A549 (cell line): Measurements from ENCODE around the gene LGI2. TPM values are rescaled to one million over a fixed set of nuclear protein-coding genes. Genes with fewer than 3 reads are reported as not detected.

Source experiments
- ATAC-seq, 2 experiments: fragments of 200-7000 bp in 1 of 2; fragments of >200 bp in 1 of 2; cut with Nextera tagmentation in 1 of 2; cut with Tn5 transposase in 1 of 2; 3 replicates each; pipeline versions ENCODE4 v1.8.0 to v1.9.1; 2018 to 2020; ENCODE audit warnings: mild to moderate bottlenecking in 1 of 2, moderate library complexity in 1 of 2
- CTCF ChIA-PET: fragments of 300-600 bp; sonication (Branson Sonifier 250); formaldehyde crosslinking; extraction: SDS; loops from one replicate; lab custom pipeline; 2021; ENCODE audit warnings: antibody characterized with exemption, inconsistent platforms; lab: Yijun Ruan, JAX
- POLR2A ChIA-PET: fragments of 350-600 bp; formaldehyde crosslinking; extraction: SDS; loops from one replicate; lab custom pipeline; 2021; ENCODE audit warnings: antibody characterized with exemption, inconsistent platforms; lab: Yijun Ruan, JAX
- DNase-seq, 2 experiments: peaks; one replicate each; pipeline versions ENCODE4 v3.0.0 to v3.0.0-alpha.2; 2011 to 2016; ENCODE audit warnings: low read depth in 1 of 2, low spot score in 1 of 2
- FAIRE-seq: peaks from 2 replicates; lab custom pipeline; 2011; peaks lifted over from hg19 to GRCh38; lab: Jason Lieb, UNC
- H3K27ac ChIP-seq, 2 experiments: fragments of >200 bp; sonication (Bioruptor Twin); formaldehyde crosslinking; 3 replicates each; pipeline ENCODE4 v1.5.1; 2016 to 2017
- H3K4me1 ChIP-seq: fragments of >200 bp; sonication (Bioruptor Twin); formaldehyde crosslinking; 3 replicates; pipeline ENCODE4 v1.6.1; 2016
- H3K4me2 ChIP-seq: fragments of >200 bp; sonication (Bioruptor Twin); formaldehyde crosslinking; 3 replicates; pipeline ENCODE4 v1.6.1; 2016
- H3K4me3 ChIP-seq: fragments of >200 bp; sonication (Bioruptor Twin); formaldehyde crosslinking; 3 replicates; pipeline ENCODE4 v1.5.1; 2016
- H3K9me3 ChIP-seq: fragments of >200 bp; sonication (Bioruptor Twin); formaldehyde crosslinking; 3 replicates; pipeline ENCODE4 v1.6.1; 2016
- CBX8 ChIP-seq: fragments of 200-600 bp; sonication (generic); IDR thresholded peaks from 2 replicates; pipeline ENCODE4 v1.6.1; 2016
- CEBPB ChIP-seq, 2 experiments: fragments of >200 bp in 1 of 2; sonication (Bioruptor Twin) in 1 of 2; formaldehyde crosslinking in 1 of 2; IDR thresholded peaks; 2 replicates each; pipeline ENCODE4 v1.6.1; 2012 to 2016
- CHD2 ChIP-seq: fragments of 150-350 bp; IDR thresholded peaks from 2 replicates; pipeline ENCODE4 v1.6.1; 2014; ENCODE audit warnings: low read length; ENCODE audit not compliant: partially characterized antibody
- CHD4 ChIP-seq: fragments of 200-600 bp; sonication (generic); IDR thresholded peaks from 2 replicates; pipeline ENCODE4 v1.6.1; 2016; ENCODE audit warnings: antibody characterized with exemption, mild to moderate bottlenecking, borderline replicate concordance
- EHF ChIP-seq: fragments of 250-450 bp; sonication (Bioruptor Pico); IDR thresholded peaks from 2 replicates; pipeline ENCODE4 v1.5.0; 2020; ENCODE audit warnings: mild to moderate bottlenecking
- FOSB ChIP-seq: fragments of 250-450 bp; sonication (Bioruptor Pico); IDR thresholded peaks from 2 replicates; pipeline ENCODE4 v1.5.0; 2020; ENCODE audit warnings: mild to moderate bottlenecking, moderate library complexity
- HOXB5 ChIP-seq: fragments of 250-450 bp; sonication (Bioruptor Pico); IDR thresholded peaks from 2 replicates; pipeline ENCODE4 v1.5.0; 2020; ENCODE audit warnings: mild to moderate bottlenecking, moderate library complexity
- JUNB ChIP-seq: fragments of >200 bp; sonication (Bioruptor Twin); formaldehyde crosslinking; IDR thresholded peaks from 2 replicates; pipeline ENCODE4 v1.6.1; 2016
- PHF8 ChIP-seq: fragments of 200-600 bp; sonication (generic); IDR thresholded peaks from 2 replicates; pipeline ENCODE4 v1.6.1; 2016; ENCODE audit warnings: low read depth, mild to moderate bottlenecking, antibody characterized with exemption, moderate library complexity, borderline replicate concordance
- RAD21 ChIP-seq, 2 experiments: fragments of >200 bp in 1 of 2; sonication (Bioruptor Twin) in 1 of 2; formaldehyde crosslinking in 1 of 2; IDR thresholded peaks in 1 of 2; conservative IDR thresholded peaks in 1 of 2; 2 replicates in 1 of 2; 3 replicates in 1 of 2; pipeline ENCODE4 v1.6.1; 2012 to 2018; ENCODE audit warnings: inconsistent platforms in 1 of 2
- RARB ChIP-seq: fragments of 250-450 bp; sonication (Bioruptor Pico); IDR thresholded peaks from 2 replicates; pipeline ENCODE4 v1.8.0; 2021; ENCODE audit warnings: mild to moderate bottlenecking, moderate library complexity
- TFCP2L1 ChIP-seq: fragments of 250-450 bp; sonication (Bioruptor Pico); IDR thresholded peaks from 2 replicates; pipeline ENCODE4 v1.5.0; 2021; ENCODE audit warnings: mild to moderate bottlenecking
- TP53 ChIP-seq: fragments of 250-450 bp; sonication (Bioruptor Pico); IDR thresholded peaks from 2 replicates; pipeline ENCODE4 v1.5.0; 2021; ENCODE audit warnings: mild to moderate bottlenecking, moderate library complexity
- ZC3H11A ChIP-seq: fragments of 450-650 bp; IDR thresholded peaks from 2 replicates; pipeline ENCODE4 v1.6.1; 2014; ENCODE audit warnings: antibody characterized with exemption, mild to moderate bottlenecking
- ZFP36 ChIP-seq: fragments of 450-650 bp; IDR thresholded peaks from 2 replicates; pipeline ENCODE4 v1.6.1; 2014; ENCODE audit warnings: borderline replicate concordance; ENCODE audit not compliant: partially characterized antibody
- WGBS: methylation state at CpG from one replicate; pipeline ENCODE4 v1.1.6; 2017; ENCODE audit errors: missing lambda C conversion rate; 5-methylcytosine and 5-hydroxymethylcytosine counted together
- polyA plus RNA-seq, 4 experiments: library from polyadenylated mRNA; depleted of rRNA in 3 of 4; stranded (reverse); fragments of >200 nt; fragmentation: RNase III in 1 of 4; extraction: RNeasy Plus Mini Kit Qiagen cat#74134 plus additional on column Dnase treatment in 1 of 4; gene quantifications; 2 replicates in 3 of 4; 3 replicates in 1 of 4; pipeline ENCODE4 v1.2.3, GENCODE V29; 2011 to 2017
- TF ChIP-seq, protein P1 (sequence below): fragments of >200 bp; sonication (Bioruptor Twin); formaldehyde crosslinking; IDR thresholded peaks from 3 replicates; pipeline ENCODE4 v1.6.1; 2016
- TF ChIP-seq, protein P2 (sequence below): fragments of 250-450 bp; sonication (Bioruptor Pico); IDR thresholded peaks from 2 replicates; pipeline ENCODE4 v1.5.0; 2020; ENCODE audit warnings: low read depth, mild to moderate bottlenecking, moderate library complexity
- TF ChIP-seq, protein P3 (sequence below): fragments of 200-600 bp; sonication (generic); IDR thresholded peaks from 2 replicates; pipeline ENCODE4 v1.6.1; 2016; ENCODE audit warnings: antibody characterized with exemption, mild to moderate bottlenecking, moderate library complexity

Gene LGI2
- polyA plus RNA-seq, 2 of the 4 experiments (the other 2 are of a cell fraction), result 0.05 to 0.14 TPM

DNA sequence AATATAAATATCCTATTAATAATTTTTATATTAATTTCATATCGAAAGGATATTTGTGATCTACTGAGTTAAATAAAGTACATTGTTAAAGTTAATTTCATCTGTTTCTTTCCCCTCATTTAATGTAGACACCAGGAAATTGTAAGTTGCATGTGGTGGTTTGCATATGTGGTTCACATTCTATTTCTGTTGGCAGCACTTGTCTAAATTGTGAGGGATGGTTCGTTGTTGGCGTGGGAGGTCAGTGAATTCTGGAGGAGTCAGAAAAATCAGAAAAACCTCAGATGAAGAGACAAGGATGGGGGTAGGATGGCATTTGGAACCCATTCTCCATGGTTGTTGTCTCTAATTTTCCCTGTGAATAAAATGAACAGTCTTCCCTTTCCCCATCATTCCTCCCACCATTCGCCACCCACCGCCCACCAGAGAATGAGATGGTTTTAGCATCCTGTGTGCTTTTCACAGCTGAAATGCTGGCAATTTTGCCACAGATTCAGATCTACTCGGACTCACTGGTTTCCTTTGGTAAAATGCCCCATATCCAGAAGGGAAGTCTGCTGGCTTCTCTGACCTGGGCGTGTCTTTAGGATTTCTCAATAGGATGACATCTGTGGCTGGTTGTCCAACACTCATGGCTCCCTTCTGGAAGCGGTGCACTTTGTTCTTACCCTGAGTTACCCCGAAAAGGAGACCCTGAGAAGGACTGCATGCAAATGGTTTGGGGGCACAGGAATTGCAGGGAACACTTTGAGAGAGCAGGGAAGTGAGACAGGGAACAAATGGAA lies 52.3 kb downstream of the LGI2 start:
- TF ChIP-seq, protein P1, sequence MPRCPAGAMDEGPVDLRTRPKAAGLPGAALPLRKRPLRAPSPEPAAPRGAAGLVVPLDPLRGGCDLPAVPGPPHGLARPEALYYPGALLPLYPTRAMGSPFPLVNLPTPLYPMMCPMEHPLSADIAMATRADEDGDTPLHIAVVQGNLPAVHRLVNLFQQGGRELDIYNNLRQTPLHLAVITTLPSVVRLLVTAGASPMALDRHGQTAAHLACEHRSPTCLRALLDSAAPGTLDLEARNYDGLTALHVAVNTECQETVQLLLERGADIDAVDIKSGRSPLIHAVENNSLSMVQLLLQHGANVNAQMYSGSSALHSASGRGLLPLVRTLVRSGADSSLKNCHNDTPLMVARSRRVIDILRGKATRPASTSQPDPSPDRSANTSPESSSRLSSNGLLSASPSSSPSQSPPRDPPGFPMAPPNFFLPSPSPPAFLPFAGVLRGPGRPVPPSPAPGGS, result no peak
- TF ChIP-seq, protein P2, sequence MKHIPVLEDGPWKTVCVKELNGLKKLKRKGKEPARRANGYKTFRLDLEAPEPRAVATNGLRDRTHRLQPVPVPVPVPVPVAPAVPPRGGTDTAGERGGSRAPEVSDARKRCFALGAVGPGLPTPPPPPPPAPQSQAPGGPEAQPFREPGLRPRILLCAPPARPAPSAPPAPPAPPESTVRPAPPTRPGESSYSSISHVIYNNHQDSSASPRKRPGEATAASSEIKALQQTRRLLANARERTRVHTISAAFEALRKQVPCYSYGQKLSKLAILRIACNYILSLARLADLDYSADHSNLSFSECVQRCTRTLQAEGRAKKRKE (CRISPR knock-in tag), result no peak
- TF ChIP-seq EHF (CRISPR knock-in tag) (no peak), CEBPB (IDR thresholded peaks at IDR 0.05) (no peak), CHD2 (no peak), TFCP2L1 (CRISPR knock-in tag) (no peak), ZFP36 (no peak), RAD21 (conservative IDR thresholded peaks at IDR 0.05 in 1 of 2, IDR thresholded peaks at IDR 0.05 in 1 of 2) (no peak), HOXB5 (CRISPR knock-in tag) (no peak), FOSB (no peak), PHF8 (no peak), TP53 (CRISPR knock-in tag) (no peak), CHD4 (no peak)
- TF ChIP-seq, protein P3, sequence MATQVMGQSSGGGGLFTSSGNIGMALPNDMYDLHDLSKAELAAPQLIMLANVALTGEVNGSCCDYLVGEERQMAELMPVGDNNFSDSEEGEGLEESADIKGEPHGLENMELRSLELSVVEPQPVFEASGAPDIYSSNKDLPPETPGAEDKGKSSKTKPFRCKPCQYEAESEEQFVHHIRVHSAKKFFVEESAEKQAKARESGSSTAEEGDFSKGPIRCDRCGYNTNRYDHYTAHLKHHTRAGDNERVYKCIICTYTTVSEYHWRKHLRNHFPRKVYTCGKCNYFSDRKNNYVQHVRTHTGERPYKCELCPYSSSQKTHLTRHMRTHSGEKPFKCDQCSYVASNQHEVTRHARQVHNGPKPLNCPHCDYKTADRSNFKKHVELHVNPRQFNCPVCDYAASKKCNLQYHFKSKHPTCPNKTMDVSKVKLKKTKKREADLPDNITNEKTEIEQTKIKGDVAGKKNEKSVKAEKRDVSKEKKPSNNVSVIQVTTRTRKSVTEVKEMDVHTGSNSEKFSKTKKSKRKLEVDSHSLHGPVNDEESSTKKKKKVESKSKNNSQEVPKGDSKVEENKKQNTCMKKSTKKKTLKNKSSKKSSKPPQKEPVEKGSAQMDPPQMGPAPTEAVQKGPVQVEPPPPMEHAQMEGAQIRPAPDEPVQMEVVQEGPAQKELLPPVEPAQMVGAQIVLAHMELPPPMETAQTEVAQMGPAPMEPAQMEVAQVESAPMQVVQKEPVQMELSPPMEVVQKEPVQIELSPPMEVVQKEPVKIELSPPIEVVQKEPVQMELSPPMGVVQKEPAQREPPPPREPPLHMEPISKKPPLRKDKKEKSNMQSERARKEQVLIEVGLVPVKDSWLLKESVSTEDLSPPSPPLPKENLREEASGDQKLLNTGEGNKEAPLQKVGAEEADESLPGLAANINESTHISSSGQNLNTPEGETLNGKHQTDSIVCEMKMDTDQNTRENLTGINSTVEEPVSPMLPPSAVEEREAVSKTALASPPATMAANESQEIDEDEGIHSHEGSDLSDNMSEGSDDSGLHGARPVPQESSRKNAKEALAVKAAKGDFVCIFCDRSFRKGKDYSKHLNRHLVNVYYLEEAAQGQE, result no peak
- H3K4me2 ChIP-seq, result no peak overlapping the region
- ChIA-PET CTCF (interaction anchor here (1.0 to 1.6 kb wide), 4 partner anchors 22 to 389 kb away, joined by 3 to 4 read pairs (median 3); no protein-coding TSS in a partner anchor), POLR2A (no interaction called here)
- H3K4me3 ChIP-seq, result no peak overlapping the region
- no peak for FAIRE-seq
- ATAC-seq, result no peak
- no peaks in the 10 kb centered on the region for H3K9me3 ChIP-seq
- no peak overlapping the region for H3K27ac ChIP-seq
- DNase-seq, result no peak
- peaks cover 13% of the 10 kb centered on the region; the same call in 2 of the 3 replicates for H3K4me1 ChIP-seq
- 59% methylated on average over 9 of the region's 9 CpGs for WGBS

DNA sequence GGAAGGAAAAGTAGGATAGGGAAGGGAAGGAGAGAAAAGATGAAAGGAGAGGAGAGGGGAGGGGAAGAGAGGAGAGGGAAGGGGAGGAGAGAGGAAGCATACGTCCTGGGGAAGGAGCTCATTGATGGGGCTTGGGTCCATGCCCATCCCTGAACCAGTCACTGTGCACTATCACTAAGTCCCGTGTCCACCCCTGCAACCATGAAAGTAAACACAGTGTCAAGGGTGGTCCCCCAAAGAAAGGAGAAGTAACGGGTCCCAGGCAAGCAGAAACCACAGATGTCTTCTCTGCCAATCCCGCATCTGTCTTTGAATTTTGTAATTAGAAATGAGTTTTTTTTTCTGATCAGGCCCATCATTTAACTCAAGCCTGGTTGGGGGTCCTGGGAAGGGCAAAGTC lies 55.2 kb downstream of the LGI2 start:
- H3K4me3 ChIP-seq, result no peak overlapping the region
- 66% methylated on average over 4 of the region's 4 CpGs for WGBS
- peaks cover 24% of the 10 kb centered on the region for H3K4me1 ChIP-seq
- no peak for TF ChIP-seq CBX8
- TF ChIP-seq PHF8, result no peak
- no peak for TF ChIP-seq ZC3H11A
- TF ChIP-seq RAD21 (conservative IDR thresholded peaks at IDR 0.05 in 1 of 2, IDR thresholded peaks at IDR 0.05 in 1 of 2), result no peak
- TF ChIP-seq CHD4, result no peak
- no peak for TF ChIP-seq JUNB
- no peak for TF ChIP-seq RARB (CRISPR knock-in tag)
- TF ChIP-seq, protein P1, result no peak
- no peak for TF ChIP-seq CEBPB (IDR thresholded peaks at IDR 0.05)
- no peak for DNase-seq
- H3K4me2 ChIP-seq, result no peak overlapping the region
- no peak overlapping the region for H3K27ac ChIP-seq
- POLR2A ChIA-PET, result no interaction called here
- ATAC-seq, result no peak
- no peaks in the 10 kb centered on the region for H3K9me3 ChIP-seq
- FAIRE-seq, result no peak
- CTCF ChIA-PET, result no interaction called here
